GM12874 (cell line): ENCODE results near the gene DTWD1.

ENCODE experiments used
- CTCF ChIP-seq: IDR thresholded peaks from 2 replicates; pipeline ENCODE4 v1.5.1; 2011; ENCODE audit warnings: low read depth, mild to moderate bottlenecking, control low read depth, low read length, moderate library complexity; ENCODE audit not compliant: insufficient read depth

Gene DTWD1, protein sequence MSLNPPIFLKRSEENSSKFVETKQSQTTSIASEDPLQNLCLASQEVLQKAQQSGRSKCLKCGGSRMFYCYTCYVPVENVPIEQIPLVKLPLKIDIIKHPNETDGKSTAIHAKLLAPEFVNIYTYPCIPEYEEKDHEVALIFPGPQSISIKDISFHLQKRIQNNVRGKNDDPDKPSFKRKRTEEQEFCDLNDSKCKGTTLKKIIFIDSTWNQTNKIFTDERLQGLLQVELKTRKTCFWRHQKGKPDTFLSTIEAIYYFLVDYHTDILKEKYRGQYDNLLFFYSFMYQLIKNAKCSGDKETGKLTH

DNA sequence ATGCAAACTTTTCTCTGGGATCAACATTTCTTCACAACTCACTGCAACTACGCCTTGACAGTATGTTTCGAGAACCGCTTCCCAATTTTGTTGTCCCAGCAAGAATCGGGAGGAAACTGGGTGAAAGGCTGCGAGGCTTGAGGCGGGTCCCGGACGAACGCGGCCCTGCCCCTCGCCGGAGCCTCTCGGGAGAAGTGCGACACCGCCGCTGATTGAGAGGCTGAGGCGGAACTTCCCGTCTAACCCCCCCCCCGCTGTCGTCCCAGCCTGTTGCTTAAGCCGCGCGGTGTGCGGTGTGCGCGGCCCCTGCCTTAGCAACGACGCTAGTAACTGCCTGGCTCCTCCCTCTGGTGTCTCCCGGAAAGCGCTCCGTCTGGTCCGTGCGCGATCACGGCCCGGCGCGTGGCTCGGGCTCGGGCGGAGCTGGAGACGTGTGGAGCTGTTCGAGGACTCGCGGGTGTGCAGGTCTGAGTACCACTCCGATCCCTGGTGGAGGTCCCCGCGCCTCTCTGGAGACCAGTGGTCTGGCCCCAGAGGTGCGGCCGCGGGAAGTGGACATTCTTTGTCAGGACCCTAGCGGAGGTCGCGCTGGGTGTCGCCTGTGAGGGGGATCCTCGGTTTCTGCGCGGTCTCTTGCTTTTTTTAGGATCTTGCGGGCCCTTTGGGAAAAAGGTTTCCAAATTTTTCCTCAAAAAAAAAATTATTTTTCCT is at the start of gene DTWD1, which contains the start of gene FAM227B:
Gene DTWD1 (plus strand): TSS at position 391 of the 711 bp plus-strand sequence. CDS start 4,120 bp downstream, outside the sequence.
Gene FAM227B (minus strand): TSS at position 161 of the 711 bp plus-strand sequence. CDS start 5,647 bp downstream, outside the sequence.
- no peak for TF ChIP-seq CTCF

- TF ChIP-seq CTCF, result no peak
Observed at GRCh38 chr15:49573421-49573820, 47.4 kb upstream of the DTWD1 start.

GRCh38 chr15:49589030-49589429 is 31.8 kb upstream of the DTWD1 start:
- TF ChIP-seq CTCF, result no peak

- TF ChIP-seq CTCF, result no peak
Observed at GRCh38 chr15:49604625-49605409, 16.0 kb upstream of the DTWD1 start.

- TF ChIP-seq CTCF, result no peak
Observed at GRCh38 chr15:49605588-49605987, 15.3 kb upstream of the DTWD1 start.

- TF ChIP-seq CTCF, result no peak
Observed at GRCh38 chr15:49606594-49606993, 14.3 kb upstream of the DTWD1 start.
